GM19193 (cell line): ENCODE measurements around the gene PINLYP.

Experiments used
- POLR2A ChIP-seq: IDR thresholded peaks from 4 replicates; pipeline ENCODE4 v1.6.1; 2011; ENCODE audit not compliant: insufficient read depth, insufficient read length; ENCODE audit errors: extremely low read depth

PINLYP gene

GRCh38 chr19:43631491-43631890, 55.9 kb downstream of the PINLYP start:
- TF ChIP-seq POLR2A, result no peak
